NK-92 treated with Interleukin-12 subunit alpha and Interleukin-12 subunit beta, amount 100 ng/mL, for 24 hours (cell line): ENCODE results near the gene MAP2K7.
A peak's percentile ranks its signal among the peaks of the same experiment; 100 is the strongest.

Experiments used
- DNase-seq: peaks from one replicate; lab custom pipeline; 2025; lab: John Stamatoyannopoulos, UW

The MAP2K7 gene

DNA sequence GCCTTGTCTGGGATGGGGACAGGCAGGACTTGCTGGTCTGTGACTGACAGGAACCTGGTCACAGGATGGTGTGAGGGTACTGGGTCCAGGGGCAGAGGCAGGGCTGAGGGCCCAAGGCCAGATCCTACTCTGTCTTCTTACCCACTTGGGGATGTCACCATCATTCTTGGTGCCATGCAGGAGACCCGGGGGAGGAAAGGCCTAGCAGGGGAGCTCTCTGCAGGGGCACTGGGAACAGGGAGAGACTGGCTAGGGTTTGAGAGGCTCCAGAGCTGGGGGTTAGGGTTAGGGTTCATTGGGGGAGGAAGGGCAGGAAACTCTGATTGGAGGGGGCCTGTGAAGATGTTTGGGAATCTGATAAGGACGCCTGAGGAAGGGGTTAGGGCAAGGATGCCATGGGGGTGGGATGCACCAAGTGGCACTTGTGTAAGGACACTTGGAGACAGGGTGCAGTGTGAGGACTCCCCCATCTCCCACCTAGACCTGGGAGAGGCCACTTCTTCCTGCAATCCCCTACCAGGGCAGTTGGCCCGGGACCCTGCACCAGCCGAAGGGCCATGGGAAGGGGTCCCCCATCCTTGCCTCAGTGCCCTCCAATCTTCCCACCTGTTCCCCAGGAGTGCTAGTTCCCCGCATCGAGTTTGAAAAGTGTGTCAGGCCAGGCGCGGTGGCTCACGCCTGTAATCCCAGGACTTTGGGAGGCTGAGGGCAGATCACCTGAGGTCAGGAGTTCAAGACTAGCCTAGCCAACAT lies 36.4 kb upstream of the MAP2K7 start:
- no peak for DNase-seq

DNA sequence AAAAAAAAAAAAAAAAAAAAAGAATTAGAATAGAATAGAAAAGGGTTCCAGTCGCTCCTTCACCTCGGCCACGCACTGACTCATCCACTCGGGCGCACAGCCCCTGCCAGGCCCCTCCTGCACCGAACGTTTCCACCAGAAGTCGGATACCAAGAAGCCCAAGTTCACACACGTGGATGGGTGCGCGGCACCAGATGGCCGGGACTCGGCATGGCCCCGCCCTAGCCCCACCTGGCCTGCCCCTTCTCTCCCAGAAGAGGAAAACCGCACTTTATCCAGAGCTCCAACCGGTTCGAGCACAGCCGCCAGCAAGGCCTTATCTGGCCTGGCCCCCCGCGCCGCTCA lies 35.4 kb upstream of the MAP2K7 start:
- no peak for DNase-seq

DNA sequence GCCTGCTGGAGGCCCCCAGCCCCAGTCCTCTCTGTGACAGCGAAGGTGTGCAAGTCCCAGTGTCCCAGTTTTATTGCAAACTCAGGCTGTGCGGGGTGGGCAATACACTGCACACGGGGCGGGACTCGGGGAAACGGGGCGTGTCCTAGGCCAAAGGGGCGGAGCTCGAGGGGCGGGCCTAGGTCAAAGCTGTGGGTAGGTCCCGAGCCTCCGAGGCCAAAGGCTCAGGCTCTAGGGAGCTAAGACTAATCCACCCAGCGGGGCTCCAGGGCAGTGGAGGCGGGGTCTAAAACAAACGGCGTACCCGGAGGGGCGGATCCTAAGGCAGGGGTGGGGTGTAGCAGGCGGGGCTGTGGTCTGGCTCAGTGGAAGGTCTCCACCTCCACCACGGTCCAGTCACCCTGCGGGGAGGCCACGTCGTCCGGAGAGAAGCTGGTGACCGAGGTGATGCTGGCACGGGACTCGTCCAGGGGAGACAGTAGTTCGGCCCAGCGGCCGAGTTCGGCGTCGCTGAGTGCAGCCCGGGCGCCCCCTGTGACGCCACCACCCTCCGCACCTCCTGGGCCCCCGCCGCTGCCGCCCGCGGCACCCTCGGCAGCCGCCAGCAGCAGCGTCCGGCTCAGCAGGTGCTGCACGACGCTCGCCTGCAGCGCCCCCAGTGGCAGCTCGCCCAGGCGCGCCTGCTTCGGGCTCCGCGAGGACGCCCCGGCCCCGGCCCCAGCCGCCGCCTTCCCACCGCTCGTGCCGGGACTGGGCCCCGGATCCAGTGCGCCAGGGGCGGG lies 34.8 kb upstream of the MAP2K7 start:
- DNase-seq, result no peak

DNA sequence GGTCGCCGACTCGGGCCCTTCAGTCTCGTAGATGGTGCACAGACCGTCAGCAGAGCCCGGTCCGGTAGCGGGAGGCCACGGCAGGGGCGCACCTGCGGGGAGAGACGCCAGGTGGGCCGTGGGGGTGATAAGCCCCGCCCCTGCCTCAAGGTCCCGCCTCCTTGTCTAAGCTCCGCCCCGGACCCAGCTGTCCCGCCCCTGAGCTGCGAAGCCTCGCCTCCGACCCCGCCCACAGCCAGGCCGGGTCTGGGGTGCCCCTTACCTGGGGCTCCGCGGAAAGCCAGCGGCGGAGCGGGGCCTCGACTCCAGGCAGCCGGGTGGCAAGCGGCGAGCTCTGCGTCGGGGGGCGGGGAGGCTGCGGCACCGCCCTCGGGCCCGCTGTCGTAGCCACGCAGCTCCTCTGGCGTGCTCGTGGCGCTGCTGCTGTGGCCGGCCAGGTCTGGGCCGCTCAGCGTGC lies 34.2 kb upstream of the MAP2K7 start:
- no peak for DNase-seq

DNA sequence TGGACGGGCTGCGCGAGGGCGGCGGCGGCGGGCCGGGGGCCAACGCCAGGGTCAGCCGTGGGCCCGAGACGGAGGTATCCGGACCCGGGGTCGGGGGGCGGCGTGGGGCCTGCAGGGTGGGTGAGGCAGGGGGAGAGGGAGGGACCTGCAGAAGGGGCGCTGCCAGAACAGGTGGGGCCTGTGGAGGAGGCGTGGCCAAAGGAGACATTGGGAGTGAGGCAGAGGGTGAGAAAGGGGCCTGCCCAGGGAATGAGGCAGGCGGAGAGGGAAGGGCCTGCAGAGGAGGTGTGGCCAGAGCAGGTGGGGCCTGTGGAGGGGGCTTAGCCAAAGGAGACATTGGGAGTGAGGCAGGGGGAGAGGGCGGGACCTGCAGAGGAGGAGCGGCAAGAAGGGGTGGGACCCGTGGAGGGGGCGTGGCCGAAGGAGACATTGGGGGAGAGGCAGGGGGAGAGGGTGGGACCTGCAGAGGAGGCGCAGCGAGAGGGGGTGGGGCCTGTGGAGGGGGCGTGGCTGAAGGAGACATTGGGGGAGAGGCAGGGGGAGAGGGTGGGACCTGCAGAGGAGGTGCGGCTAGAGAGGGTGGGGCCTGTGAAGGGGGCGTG lies 33.7 kb upstream of the MAP2K7 start:
- peak; percentile 21 for DNase-seq

DNA sequence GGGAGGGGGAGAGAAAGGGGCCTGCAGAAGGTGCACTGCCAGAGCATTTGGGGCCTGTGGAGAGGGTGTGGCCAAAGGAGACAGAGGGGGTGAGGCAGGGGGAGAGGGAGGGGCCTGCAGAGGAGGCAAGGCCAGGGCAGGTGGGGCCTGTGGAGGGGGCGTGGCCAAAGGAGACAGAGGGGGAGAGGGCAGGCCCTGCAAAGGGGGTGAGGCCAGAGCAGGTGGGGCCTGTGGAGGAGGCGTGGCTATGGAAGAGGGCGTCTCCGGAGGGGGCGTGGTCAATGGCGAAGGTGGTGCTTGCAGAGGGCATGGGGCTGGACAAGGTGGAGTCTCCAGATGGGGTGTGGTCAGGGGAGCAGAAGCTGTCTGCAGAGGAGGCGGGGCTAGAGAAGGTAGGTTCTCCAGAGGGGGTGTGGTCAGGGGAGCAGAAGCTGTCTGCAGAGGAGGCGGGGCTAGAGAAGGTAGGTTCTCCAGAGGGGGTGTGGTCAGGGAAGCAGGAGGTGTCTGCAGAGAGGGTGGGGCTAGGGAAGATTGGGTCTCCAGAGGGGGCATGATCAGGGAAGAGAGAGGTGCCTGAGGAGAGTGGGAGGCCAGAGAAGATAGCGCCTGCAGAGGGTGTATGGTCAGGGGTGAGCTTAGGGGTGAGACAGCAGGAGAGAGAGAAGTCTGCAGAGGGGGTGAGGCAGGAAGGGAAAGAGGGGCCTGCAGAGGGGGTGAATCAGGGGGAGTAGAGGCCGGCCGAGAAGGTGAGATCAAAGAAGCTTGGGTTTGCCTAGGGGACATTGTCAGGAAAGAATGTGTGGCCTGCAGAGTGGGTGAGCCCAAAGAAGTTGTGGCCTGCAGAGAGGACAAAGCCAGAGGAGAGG lies 32.9 kb upstream of the MAP2K7 start:
- DNase-seq, result peak; percentile 30

DNA sequence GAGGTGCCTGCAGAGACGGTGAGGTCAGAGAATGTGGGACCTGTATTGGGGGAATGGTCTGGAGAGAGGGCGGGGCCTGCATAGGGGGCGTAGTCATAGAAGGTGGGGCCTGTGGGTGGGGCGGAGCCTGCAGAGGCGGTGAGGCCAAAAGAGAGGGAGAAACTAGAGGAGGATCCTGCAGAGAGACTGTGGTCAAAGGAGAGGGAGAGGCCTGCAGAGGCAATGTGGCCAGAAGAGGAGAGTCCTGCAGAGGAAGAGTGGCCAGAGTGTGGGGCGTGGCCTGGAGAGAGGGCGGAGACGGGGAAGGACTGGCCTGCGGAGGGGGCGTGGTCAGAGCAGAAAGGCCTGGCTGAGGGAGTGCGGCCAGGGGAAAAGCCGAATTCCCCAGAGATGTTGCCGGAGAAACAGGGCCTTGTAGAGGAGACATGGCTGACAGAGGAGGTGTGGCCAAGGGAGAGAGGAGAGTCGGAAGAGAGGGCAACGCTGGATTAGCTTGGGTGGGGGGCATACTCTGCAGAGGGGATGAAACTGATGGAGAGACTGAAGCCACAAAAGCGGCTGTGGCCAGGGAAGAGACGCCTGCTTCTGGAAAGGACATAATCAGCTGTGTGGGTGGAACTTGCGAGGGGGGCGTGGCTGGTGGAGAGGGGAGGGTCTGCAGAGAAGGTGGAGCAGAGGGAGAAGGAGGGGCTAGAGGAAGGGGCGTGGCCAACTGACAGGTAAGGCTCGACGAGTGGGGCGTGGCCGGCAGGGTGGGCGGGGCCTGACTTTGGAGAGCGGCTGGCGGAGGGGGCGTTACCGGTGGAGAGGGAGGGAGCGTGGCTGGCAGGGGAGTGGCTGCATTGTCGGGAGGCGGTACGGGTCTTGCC lies 32.0 kb upstream of the MAP2K7 start:
- DNase-seq, result peak; percentile 24

DNA sequence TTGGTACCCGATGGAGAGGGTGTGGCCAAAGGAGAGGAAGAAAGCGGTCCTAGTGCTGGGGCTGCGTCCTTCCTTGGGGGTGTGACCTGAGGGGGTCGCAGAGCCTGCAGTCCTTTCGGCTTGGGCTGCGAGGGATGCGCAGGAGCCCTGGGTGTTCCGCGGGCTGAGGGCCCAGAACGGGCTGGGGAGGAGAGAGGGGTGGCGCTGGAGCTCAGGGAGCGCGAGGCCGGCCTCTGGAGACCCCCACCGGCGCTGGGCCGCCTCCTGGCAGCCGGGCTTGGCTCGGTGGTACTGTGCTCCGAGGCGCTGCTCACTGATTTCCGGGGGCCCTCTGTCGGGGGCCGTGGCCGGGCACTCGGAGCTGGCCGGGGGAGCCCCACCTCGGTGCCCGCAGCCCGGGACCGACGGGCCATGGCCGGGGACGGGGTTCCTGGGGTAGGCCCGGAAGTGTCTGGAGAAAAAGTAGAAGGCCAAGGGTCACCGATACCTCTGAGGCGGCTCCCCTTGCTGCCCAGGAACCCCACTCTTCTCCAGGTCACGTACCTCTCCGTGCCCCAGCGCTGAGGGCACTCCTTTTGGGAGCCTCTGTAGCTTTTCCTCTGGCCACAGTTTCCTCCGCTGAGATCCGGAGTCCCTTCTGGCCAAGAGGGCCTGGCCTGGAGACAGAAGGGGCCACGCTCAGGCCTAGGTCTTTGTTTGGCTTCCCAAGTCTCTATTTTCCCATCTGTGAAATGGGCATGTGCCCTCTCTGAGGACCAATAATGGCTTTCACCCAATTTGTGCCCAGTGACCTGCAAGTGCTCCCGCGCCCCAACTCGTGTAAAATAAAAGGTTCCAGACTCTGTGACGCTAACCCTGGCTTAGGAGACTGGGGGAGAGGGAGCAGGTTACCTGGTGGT lies 31.1 kb upstream of the MAP2K7 start:
- no peak for DNase-seq

DNA sequence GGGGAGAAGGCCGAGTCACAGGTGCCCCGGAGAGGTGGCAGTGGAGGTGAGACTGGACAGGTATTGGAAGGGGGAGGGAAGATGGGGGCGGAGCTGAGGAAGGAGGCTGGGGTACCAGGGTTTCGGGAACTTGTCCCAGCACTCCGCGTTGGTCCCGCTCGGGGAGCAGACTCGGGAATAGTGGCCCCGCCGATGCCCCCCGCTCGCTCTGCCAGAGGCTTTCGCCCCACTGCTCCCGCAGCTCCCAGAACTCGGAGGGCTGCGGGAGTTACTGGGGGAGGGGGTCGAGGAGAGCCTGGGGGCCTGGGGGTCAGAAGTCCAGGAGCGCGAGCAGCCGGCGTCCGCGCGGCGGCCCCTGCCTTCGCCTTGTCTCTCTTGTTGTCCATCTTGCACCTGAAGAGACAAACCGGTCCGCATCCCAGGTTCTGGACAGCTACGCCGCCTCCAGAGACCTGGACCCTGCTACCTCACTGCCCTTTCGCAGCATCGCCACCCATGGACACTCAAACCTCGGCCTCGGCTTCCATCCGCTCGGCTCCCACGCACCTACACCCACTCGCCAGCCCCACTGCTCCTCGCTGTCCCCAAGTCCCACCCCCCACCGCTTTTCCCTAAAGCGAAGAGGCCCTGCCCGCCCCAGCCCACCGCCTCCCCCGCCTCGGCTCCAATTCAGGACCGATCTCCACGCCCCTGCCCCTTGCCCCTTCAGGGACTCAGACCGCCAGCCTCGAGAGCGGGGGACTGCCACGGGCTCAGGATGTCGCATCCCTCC lies 30.2 kb upstream of the MAP2K7 start:
- no peak for DNase-seq

DNA sequence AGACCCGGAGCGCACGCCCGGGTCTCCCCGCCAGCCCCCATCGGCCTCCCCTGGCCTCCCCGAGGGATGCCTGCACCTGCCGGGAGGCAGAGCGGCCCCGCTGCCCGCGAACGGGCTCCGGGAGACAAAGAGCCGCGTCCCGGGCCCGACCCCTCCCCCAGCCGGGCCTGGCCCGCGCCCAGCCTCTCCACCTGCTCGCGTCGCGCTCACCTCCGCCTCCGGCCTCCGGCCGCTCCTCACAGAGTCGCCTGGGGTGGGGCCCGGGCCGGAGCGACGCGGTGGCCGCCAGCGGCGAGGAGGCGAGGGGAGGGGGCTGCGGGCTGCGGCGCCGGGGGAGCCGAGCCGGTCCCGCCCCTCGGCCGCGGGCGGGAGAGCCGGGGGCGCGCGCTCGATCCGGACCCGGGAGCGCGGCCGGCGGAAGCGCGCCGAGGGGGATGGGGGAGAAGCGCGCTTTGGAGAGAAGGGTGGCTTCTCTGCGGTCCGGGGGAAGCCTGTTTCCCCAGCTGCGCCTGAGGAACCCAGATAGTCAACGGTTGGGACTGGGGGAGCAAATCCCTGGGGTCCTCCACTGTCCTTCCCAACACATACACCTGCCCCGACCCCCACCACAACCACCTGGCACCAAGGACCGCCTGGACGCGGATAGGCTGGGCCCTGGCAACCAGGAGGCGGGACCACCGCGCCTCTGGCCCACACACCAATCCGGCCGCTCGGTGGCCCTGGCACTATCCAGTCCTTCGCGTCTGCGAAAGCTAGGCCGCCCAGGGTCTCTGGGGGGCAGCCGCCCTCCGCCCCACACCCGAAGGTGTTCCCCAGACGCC lies 29.4 kb upstream of the MAP2K7 start, which contains the start of gene PRR36:
Gene PRR36 (minus strand): TSS at position 315 of the 821 bp plus-strand sequence. CDS start 701 bp downstream, outside the sequence.
- DNase-seq, result no peak

DNA sequence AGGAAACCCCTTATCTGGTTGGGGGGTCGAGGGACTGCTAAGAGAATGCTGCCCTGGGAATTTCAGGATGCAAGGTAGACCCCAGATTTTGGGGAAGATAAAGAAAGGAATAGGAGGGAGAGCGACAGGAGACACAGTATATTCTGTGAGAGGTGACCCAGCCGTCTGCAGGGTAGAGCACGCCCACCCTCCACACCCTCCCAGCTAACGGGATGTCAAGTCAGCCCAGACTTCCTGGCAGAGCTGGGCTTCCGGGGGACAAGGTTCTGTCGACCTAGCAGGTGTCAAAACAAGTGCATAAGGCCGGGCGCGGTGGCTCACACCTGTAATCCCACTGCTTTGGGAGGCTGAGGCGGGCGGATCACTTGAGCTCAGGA lies 28.8 kb upstream of the MAP2K7 start:
- DNase-seq, result no peak

DNA sequence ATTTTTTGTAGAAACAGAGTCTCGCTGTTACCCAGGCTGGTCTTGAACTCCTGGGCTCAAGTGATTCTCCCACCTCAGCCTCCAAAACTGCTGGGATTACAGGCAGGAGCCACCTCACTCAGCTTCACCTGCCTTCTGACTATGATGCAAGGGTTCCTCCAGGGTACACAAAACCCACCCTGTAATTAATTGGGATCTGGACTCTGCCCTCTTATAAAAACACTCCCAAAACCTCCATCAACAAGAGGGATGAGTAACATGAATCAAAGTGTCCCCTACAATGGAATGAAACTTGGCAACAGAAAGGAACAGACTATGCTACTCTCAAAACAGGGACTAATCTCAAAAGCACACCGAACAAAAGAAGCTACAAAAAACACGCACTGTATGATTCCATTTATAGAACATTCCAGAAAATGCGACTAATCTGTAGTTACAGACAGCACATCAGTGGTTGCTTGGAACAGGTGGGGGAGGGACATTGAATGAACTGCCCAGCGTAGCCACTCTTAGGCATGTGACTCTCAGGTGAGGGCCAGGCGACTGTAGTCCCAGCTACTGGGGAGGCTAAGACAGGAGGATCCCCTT lies 26.3 kb upstream of the MAP2K7 start:
- no peak for DNase-seq

DNA sequence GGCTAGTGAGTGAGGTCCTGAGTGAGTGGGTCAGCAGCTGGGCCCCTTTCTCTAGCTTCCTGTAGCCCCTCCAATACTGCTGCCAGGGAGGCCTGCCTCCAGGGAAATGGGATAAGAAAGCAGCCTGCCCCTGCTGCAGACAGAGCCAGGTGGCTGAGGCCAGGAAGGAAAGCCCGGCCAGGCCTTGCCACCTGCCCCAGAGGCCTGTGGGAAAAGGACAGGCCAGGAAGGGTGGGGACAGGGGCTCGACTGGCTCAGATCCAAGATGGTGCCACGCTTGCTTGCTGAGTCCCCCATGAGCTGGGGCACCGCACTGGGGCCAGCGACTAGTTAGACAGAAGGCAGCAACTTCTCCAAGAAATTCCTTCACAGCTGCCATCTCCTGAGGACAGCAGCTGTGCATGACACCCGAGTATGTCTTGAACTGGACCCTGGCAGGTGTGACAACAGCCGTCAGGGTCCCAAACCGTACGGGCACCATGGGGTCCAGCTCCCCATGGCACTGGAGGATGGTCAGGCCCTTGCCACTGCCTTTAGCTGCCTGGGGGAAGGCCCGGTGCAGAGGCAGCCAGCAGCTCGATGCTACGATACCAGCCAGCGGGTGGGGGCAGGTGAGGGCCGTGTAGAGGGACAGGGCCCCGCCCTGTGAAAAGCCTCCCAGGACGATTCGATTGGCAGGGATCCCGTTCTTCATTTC lies 24.4 kb upstream of the MAP2K7 start:
- DNase-seq, result no peak

DNA sequence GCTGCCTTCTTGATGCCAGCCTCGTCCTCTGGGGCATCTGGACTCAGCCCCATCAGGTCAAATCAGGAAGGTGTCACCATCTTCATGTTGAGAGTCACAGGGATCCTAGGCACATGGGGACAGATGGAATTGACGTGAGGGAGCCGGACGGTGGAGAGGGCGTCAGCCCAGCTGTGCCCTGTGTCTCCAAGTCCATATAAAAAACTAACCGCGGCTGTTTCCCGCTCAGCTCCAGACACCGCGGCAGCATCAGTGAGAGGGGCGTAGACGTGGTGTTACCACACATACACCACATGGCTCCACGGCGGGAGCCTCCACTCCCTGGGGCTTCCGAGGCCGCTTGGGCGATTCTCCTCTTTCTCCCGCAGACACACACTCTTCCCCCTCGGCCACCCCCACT lies 23.8 kb upstream of the MAP2K7 start:
- no peak for DNase-seq

DNA sequence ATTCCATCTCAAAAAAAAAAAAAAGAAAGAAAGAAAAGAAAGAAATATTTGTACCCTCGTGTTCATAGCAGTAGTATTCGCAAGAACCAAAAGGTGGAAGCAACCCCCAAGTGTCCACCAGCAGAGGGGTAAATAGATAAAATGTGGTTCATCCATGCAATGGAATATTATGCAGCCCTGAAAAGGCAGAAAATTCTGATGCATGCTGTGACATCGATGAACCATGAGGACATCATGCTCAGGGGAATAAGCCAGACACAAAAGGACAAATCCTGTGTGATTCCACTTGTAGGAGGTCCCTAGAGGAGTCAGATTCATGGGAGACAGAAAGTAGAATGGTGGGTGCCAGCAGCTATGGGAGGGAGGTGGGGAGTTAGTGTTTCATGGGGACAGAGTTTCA lies 21.8 kb upstream of the MAP2K7 start:
- DNase-seq, result no peak

DNA sequence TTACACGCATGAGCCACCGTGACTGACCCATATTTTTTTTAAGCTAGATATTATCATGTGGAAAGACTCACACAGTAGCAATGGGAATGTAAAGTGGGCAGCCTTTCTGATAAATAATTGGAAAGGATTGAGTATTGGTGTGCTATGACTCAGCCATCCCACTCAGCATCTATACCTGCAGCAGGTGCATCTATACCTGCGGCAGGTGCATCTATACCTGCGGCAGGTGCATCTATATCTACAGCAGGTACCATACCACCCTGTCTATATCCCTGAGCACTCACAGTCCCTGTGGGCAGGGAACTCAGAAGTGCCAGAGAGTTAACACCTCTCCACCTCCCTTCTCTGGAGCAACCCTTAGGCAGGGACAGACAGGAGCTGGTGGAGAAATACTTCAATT lies 20.6 kb upstream of the MAP2K7 start:
- DNase-seq, result no peak

DNA sequence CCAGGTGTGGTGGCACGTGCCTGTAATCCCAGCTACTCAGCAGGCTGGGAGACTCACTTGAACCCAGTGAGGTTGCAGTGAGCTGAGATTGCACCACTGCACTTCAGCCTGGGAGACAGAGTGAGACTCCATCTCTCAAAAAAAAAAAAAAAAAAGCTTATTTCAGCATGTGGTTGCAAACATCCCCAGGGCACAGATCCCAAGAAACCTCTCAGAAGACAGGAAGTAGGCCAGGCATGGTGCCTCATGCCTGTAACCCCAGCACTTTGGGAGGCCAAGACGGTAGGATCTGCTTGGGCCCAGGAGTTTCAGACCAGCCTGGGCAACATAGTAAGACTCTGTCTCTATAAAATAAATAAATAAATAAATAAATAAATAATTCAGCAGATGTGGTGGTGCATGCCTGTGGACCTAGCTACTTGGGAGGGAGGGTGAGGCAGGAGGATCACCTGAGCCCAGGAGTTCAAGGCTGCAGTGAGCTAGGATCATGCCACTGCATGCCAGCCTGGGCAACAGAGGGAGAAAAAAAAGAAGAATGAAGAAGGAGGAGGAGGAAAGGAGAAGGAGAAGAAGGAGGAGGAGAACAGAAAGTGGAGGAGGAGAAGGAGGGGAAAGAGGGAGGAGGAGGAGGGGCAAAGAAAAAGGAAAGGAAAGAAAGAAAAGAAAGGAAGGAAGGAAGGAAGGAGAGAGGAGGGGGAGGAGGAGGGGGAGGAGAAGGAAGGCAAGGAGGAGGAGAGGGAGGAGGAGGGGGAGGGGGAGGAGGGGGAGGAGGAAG lies 19.7 kb upstream of the MAP2K7 start:
- no peak for DNase-seq
